Measurements from ENCODE around the gene TEDDM1.
"Not testable (repeated sequence)": the region's sequence is repeated elsewhere in the genome, so short reads cannot be mapped to it uniquely, and the experiment has no call there.

TEDDM1 gene

DNA sequence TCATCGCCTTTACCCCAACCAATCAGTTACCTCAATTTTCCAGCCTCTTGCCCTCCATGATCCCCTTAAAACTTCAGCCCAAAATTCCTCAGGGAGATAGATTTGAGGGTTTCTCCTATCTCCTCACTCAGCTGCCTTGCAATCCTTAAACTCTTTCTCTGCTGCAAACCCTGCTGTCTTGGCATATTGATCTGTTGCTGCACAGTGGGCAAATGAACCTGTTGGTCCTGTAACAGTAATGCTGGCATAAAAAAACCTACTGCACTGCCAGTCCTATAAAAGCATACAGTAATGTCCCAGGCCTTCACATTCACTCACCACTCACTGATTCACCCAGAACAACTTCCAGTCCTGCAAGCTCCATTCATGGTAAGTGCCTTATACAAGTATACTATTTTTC lies 5.1 kb upstream of the TEDDM1 start:
- no peak for DNase-seq

DNA sequence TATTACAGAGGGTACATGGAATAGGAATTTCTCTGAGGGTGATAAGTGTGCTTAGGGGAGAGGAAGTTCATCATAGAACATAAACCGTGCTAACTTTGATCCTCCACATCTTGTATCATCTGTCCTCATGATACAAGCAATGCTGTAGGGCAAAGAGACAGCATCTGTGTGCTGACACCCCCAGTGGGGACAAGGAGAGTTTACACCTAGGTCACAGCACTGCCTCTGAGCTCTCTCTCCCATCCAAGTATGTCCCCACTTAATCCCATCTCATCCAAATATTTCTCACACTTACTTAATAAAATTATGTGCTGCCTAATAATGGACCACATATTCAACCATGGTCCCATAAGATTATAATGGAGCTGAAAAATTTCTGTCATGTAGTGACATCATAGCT lies 4.3 kb upstream of the TEDDM1 start:
- no peak for DNase-seq

DNA sequence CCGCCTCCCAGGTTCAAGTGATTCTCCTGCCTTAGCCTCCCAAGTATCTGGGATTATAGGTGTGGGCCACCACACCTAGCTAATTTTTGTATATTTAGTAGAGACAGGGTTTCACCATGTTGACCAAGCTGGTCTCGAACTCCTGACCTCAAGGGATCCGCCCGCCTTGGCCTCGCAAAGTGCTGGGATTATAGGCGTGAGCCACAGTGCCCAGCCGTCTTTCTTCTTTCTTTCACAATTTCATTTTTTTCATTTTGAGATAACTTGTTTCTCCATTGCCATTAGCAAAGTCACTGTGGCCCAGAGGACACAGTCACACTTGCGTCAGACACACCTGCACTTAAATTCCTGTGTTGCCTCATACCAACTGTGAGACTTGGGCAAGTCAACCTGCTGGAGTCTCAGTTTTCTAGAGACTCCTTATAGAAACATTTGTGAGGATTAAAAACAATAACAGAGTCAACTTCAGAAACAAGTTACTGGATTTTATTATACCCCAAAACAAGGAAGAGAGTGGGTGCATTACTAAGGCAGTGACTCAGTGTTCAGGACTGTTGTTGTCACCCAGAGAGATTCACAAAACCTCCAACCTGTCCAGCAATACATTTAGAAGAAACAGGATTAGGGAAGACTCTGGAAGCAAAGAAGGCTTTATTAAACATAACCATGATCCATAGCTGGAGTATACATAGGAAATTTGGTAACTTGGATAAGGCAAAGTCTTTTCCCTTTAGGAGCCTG lies 2.6 kb downstream of the TEDDM1 start:
- DNase-seq: no peak

DNA sequence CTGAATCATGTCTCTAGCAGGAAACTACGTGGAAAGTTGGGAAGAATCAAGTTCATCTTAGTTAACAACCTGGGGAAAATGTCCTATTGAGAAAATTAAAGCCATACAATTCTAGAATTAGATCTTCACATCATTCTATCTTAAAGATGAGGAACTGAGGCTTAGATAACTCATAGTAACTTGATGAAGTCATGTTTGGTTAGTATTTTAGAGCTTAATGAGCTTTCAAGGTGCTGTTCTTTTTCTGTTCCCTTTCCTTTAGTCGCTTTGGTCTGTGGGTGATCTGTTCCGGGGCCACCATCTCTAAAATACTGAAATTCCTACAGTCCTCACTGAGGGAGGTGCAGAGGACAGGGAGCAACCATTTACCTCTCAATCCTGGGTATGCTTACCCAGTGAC lies 4.6 kb downstream of the TEDDM1 start:
- DNase-seq: no peak

DNA sequence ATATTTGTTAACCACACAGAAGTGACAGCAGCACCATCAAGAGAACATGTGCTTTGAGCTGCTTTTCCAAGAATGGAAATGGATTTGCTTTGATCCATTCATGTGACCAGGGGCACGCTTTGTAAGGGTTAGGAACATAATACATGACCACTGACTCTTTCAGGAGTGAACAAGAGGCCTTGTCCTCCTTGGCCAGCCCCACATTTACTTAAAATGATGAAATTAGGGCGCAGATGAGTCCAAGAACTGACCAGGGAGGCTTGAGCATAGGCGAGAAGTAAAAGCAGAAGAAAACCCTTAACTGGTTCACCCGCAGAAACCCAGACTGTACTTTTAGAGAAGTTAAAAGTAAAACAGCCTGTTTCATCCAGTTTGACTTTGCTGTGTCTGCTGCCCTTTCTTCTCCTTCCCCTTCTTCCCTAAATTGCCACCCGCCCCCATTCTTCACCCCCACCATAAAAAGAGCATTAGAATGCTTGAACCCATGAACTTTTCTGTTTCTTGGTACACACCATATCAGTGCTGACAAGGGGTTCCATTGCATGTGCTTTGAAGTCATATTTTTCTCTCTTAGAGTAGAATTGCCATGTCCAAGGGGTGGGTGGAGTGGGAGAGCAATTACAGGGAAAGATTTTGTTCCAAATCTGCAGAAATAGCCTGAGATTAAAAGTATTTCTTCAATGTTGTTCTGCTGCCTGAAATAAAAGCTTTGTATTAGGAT lies 6.3 kb downstream of the TEDDM1 start:
- no peak for DNase-seq

DNA sequence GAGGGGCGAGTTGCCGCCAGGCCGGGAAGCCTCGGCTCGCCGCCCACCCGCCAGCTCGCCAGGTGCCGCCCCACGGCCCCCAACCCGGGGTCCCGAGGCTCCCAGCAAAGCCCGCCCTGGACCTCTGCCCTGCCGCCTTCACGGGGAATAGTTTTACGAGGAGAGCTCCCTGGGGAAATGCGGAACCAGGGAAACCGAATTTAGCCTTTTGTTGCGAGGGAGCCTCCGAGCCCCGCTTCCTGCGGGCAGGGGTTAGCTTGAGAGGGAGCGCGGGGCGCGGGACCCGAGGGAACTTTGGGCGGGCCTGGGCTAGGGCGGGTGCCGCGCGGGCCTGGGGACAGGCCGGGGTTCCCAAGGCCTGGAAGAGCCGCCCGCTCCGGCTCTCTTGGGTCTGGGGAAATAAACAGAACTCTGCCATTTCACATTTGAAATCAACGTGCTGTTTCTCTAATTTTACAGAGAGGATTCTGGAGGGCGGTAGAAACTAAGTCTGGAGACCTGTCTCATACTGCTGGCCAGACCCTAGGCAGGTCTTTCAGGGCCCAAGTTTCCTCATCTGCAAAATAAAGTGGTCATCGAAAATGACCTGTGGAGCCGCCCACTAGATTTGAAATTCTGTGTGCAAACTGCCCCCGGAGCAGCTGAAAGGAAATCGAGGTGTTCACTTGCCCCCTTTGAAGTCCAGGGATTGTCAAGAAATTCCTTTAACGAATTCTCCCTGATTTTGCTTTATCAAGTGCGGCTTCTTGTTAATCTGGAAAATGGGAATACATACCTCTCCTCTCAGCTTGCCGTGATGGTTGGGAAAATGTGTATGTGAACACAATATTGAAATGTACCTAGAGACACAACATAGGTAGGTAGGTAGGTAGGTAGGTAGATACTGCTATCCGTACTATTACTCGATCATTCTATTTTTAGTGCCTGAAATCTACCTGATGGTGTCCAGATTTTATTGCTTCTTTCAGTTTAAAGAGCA lies 8.1 kb downstream of the TEDDM1 start:
- peak; percentile 7 for DNase-seq

DNA sequence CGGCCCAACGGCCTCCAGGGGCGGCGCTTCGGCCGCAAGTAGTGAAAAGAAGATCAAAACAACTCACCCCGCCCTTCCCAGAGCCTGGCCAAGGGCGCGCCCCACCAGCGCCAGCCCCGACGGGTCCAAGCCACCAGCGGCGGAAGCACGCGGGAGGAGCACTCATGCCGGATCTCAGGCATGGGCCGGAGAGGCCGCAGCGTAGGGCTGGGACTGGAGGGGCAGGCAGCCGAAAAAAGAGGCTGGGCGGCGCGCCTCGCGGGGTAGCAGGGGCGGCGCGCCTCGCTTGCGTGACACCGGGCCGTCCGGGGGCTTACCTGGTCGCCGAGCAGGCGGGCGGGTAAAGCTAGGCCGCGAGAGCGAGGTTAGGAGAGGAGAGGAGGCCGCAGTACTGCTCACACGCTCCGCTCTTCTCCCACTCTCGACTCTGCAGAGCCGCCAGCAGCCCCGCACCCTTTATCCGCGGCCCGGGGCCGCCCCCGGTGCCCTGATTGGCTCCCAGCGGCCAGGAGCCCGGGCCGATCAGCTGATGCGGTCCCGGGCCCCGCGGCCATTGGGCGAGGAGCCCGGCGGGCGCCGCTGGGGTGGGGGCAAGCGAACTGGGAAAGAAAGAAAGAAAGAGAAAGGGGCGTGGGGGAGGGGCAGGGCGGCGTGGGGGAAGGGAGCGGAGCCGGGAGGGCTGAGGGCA lies 9.0 kb downstream of the TEDDM1 start, which contains the start of gene GLUL:
TSS of gene GLUL (minus strand) at position 429 of the 688 bp plus-strand sequence. CDS start 3,053 bp downstream, outside the sequence.
- peak; percentile 78 for DNase-seq

DNA sequence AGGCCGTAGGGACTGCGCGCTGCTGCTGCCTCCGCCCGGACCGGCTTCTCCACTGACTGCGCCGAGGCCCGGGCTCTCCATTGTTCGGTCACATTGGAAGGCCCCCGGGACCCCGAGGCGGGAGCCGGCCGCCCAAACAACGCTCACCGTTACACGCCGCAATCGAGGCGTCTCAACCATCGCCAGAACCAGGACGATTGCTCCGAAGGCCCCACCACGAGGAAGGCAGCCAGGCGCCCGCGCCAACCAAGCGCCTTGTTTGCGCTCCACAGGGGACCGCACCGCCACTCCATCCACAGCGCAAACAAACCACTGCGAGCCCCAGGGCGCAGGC lies 9.5 kb downstream of the TEDDM1 start:
- no peak for DNase-seq

DNA sequence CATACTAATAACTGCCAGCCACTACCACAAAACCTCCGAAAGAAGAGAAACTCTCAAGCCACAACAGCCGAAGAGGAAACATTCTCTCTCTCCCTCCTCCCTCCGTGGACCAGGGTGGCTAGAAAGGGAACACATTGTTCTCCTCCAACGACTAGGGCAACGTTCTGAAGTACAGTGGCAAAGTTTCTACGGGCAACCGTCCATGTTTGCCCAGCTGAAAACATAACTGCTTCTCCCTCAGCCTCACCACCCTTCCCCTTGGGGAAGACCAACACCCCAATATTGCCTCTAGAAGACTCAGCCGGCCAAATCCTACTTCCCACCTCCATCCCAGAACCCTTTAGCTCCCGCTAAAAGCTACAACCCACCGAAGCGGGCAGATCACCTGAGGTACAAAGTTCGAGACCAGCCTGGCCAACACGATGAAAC lies 10.8 kb downstream of the TEDDM1 start:
- peak; percentile 6 for DNase-seq

DNA sequence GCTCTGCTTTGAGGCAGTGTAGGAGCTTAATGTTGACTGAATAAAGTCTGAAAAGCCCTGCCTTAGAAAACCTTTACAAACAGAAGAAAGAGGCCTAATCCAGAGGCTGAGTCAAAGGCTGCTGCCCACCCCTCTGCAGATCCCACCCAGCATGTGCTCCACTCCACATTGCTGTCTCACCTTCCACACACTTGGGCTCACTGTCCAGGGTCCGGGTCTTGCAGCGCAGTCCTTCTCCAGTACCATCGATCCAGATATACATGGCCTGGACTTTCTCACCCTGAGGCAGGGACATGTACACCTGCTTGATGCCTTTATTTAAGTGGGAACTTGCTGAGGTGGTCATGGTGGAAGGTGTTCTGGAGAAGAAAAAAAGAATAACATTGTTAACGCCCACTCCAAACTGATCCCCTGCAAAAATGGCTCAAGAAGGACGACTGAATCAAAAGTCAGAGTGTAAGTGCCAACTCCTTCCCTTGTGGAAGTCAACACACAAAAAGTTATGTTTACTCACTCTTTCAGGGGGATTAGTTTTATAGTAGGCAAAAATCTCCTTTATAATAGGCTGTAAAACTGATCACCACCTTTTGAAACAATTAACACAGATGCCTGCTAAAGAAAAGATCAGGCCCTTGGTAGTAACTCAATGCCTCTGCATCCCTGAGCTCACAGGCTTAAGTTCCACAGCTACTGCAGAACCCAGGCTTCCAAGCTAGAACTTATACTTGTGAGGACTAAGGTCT lies 11.9 kb downstream of the TEDDM1 start:
- no peak for DNase-seq

DNA sequence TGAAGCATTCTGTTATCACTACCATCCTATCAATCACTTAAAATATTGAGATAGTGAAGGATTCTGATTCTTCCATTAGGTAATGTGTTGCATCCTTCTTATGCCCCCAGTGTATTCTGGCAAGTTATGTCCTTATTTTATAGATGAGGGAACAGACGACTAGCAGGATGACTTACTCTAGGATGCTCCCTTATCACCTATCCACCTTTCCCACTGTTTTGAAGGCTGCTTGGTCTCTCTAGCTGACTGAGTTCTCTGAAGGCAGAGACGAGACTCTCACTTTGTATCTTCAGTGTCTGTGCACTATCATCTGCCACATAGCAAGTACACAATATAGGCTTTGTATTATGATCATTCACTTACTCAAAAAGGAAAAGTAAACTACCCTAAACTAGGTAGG lies 12.9 kb downstream of the TEDDM1 start:
- DNase-seq: no peak

DNA sequence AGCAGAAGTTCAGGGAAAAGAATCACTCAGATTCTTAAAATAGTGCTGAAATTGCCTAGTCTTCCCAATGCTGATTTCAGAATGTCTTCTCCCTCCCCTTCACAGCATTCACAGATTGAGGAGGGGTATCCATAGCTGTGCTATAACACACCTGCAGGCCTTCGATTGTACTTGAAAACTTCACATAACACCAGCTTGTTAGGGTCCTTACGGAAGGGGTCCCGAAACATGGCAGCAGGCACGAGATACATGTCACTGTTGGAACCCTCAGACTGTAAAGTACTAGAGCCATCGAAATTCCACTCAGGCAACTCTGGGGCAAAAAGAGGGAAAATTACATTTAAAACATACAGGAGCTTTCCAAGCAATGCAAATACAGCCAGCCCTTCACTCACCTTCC lies 13.5 kb downstream of the TEDDM1 start:
- no peak for DNase-seq

DNA sequence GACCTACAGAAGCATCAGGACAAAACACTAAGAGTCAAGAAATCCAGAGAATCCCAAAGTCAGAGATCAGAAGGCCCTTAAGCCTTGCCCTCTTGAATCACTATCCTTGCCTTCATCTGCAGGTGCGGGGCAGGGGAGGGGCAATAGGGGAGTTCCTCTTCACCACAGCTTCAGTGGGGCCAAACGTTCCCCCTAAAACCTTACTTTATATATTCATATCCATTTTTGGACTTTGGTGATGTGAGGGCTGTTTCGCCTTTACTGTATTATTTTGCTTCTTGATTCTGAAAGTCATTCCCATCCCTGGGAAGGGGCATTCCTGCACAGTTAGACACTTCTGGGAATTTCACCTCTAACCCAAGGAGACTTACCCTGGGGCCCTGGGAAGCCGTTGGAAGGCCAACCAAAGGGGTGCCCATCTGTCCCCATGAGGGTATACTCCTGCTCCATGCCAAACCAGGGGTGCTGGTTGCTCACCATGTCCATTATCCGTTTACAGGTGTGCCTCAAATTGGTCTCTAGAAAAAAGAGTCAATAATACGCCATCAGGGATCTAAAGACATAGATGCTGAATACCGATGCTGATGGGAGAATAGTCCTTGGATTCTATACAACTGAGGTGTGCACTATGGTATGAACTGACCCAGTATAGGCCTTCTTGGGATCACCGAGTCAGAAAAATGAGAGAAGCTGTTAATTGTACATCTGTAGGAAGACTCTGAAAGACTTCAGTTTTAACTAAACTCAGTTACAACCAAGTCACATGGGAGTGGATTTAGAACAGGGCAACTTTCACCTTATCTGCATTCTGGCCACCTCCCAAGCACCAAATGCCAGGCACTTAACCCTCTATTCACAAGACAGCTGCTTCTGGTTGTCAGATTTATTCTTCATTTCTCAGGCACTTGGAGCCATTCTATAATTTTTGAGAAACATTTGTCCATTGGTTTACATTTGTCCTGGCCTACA lies 14.3 kb downstream of the TEDDM1 start:
- no peak for DNase-seq

DNA sequence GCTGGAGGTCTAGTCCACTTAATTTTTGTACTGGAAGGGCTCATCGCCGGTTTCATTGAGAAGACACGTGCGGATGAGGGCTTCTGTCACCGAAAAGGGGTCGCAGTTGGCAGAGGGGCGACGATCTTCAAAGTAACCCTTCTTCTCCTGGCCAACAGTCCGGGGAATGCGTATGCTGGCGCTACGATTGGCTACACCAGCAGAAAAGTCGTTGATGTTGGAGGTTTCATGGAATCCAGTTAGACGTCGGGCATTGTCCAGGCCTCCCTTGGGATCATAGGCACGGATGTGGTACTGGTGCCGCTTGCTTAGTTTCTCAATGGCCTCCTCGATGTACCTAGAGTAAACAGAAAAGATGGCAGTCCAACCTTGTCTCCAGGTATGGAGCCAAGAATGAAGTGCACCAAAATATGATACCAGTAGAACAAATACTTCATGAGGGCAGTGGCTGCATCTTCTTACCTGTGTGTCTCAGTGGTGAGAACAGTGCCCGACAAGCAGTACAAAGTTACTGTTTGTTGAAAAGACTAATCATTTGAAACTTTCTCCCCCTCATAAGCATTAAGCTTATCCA lies 16.0 kb downstream of the TEDDM1 start:
- DNase-seq: no peak

DNA sequence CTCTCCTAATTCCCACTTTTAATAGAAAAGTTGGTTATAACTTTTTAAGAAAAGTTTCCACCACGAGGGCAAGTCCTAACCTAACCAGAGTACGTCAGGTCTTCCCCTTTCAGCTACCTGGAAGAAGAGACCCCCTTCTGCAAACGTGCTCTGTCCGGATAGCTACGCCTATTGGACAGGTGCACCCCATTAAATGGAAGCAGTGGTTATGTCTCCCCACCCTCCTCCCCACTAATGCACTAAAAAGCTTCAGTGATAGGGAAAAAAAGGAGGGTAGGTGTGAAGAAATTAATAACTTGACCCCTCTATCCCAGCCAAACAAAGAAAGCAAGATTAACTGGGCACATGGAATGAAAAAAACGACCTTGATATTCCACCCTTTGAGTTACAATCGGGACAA lies 16.5 kb downstream of the TEDDM1 start:
- DNase-seq: no peak

DNA sequence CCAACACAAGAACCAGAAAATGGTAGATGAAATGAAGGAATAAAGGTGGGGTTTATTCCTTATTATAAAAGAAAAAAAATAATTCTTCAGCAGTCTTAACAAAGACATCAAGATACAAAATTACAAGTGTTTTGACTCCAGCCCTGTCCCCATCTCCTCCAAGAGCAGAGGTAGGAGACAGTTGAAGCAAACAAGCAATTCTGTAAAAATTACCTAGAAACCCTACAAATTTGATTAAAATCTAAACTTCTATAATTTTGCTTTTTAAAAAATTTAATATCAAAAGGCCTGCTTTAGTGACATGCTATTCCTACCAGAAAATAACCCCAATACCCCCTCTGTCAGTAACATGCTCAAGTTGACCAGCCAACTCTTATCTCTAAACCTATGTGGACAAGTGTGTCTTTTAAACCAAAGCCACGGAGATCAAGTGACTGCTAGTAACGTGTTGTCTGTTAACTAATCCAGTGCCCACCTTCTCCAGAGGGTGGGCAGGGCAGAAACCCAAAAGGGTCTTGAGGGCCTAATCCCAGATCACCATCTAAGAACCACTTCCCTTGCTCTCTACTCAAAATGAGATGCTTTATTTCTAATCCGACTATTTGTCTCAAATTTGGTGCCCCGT lies 17.3 kb downstream of the TEDDM1 start:
- no peak for DNase-seq

DNA sequence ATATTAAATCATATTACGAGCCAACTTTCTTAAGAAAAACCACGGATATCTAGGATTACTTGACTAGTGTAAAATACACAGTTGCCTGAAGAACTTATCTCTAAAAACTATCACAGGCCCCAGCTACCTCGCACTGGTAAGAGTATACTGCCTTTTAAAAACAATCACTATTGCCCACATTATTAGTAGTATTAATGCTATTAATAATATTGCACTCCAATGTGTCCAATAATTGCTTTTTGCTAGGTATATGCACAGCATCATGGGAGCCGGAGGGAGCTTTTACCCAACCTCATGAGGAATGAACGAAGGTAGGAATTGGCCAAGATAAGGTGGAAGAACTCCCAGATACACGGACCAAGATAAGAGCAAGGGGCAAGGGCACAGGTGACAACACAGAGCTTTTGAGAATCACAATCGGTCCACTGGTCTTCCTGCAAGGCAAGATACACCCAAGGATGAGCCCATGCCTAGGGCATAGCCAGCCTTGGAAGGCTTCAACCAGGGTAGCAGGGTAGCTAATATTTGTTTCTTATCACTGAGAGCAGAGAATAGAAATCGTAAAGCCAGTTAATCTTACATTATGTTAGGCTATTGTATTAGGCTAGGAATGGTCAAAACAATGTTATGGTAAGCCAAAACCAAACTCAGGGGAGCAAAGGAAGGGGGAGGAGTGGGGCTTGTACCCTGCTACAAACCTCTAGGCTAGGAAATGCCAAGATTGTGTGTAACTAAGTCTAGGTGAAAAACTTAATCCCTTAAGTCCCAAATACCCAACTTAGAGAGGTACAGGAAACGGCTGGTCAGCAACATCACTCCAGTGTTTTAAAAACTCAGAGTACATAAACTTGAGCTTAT lies 18.3 kb downstream of the TEDDM1 start:
- no peak for DNase-seq

DNA sequence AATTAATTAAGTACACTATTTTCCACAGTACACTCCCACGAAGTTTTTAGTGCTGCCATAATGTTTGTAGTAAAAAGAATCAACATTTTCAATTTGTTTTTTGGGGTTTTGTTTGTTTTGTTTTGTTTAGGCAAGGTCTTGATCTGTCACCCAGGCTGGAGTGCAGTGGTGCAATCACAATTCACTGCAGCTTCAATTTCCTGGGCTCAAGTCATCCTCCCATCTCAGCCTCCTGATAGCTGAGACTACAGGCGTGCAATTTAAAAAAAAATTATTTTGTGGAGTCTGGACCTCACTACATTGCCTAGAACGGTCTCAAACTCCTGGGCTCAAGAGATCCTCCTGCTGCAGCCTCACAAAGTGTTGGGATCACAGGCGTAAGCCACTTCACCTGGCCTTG lies 20.3 kb downstream of the TEDDM1 start:
- no peak for DNase-seq

DNA sequence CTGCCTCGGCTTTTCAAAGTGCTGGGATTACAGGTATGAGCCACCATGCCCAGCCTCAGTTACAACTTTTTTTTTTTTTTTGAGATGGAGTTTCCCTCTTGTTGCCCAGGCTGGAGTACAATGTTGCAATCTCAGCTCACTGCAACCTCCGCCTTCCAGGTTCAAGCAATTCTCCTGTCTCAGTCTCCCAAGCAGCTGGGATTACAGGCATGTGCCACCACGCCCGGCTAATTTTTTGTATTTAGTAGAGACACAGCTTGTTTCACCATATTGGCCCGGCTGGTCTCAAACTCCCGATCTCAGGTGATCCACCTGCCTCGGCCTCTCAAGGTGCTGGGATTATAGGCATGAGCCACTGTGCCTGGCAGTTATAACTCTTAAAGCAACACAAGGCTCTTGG lies 20.7 kb downstream of the TEDDM1 start:
- not testable (repeated sequence) for DNase-seq
